HCT116 (cell line): Measurements from ENCODE around the gene CEACAM3. TPM values are rescaled to one million over a fixed set of nuclear protein-coding genes. Genes with fewer than 3 reads are reported as not detected.

ENCODE experiments used
- ATAC-seq: fragments of 200-7000 bp; cut with Tn5 transposase; 2 replicates; pipeline ENCODE4 v1.9.1; 2020; ENCODE audit warnings: mild to moderate bottlenecking, moderate library complexity
- BruUV-seq: library from RNA; stranded (reverse); fragments of 400-500 nt; replicated peaks from 2 replicates; lab custom pipeline; 2021; lab: Mats Ljungman, UMichigan
- CTCF ChIA-PET: fragments of 300-600 bp; sonication (Branson Sonifier 250); formaldehyde crosslinking; loops from one replicate; lab custom pipeline; 2021; ENCODE audit warnings: antibody characterized with exemption; lab: Charles Lee
- POLR2A ChIA-PET: fragments of 300-600, 350-600 bp; sonication (Branson Sonifier 250); formaldehyde crosslinking; loops from one replicate; lab custom pipeline; 2021; ENCODE audit warnings: antibody characterized with exemption; lab: Charles Lee
- RAD21 ChIA-PET, 2 experiments: fragments of 300-600 bp; sonication (Branson Sonifier 250); formaldehyde crosslinking; loops; one replicate each; lab custom pipeline; 2023; ENCODE audit warnings: low total read pairs in 2 of 2; ENCODE audit not compliant: uncharacterized antibody in 2 of 2, unreplicated experiment in 2 of 2, low non-redundant PET in 1 of 2; lab: Charles Lee
- DNase-seq: peaks from one replicate; pipeline ENCODE4 v3.0.0-alpha.2; 2010; ENCODE audit warnings: low read depth, low spot score
- H2AFZ ChIP-seq: fragments of 200-600 bp; shearing (Covaris generic), sonication (generic); 2 replicates; pipeline ENCODE4 v1.6.1; 2017; ENCODE audit warnings: low read depth, mixed run types, mixed read lengths, antibody characterized with exemption, low read length; ENCODE audit not compliant: poor library complexity, severe bottlenecking
- H3K27ac ChIP-seq: 2 replicates; pipeline ENCODE4 v1.5.1; 2012; ENCODE audit warnings: low read depth, low read length
- H3K27me3 ChIP-seq: fragments of 200-600 bp; sonication (generic); 2 replicates; pipeline ENCODE4 v1.6.1; 2016; ENCODE audit warnings: mixed run types, low read length, mixed read lengths; ENCODE audit not compliant: insufficient read depth
- H3K36me3 ChIP-seq, 2 experiments: fragments of 200-500 bp in 1 of 2; fragments of 200-600 bp in 1 of 2; sonication (Bioruptor generic) in 1 of 2; sonication (generic) in 1 of 2; 2 replicates each; pipeline versions ENCODE4 v1.5.1 to v1.6.1; 2014 to 2016; ENCODE audit warnings: low read length in 2 of 2, inconsistent platforms in 1 of 2, mixed read lengths in 1 of 2, mixed run types in 1 of 2; ENCODE audit not compliant: insufficient read depth in 2 of 2, control insufficient read depth in 1 of 2
- H3K4me1 ChIP-seq, 2 experiments: fragments of 200-600 bp in 1 of 2; sonication (generic) in 1 of 2; 2 replicates each; pipeline versions ENCODE4 v1.5.1 to v1.6.1; 2012 to 2017; ENCODE audit warnings: low read length in 2 of 2, inconsistent platforms in 1 of 2, mild to moderate bottlenecking in 1 of 2, mixed read lengths in 1 of 2, mixed run types in 1 of 2, moderate library complexity in 1 of 2; ENCODE audit not compliant: insufficient read depth in 2 of 2, control insufficient read depth in 1 of 2
- H3K4me2 ChIP-seq: fragments of 200-600 bp; sonication (generic); 2 replicates; pipeline ENCODE4 v1.6.1; 2017; ENCODE audit warnings: mixed run types, low read length, mixed read lengths
- H3K4me3 ChIP-seq, 2 experiments: fragments of 200-600 bp in 1 of 2; sonication (generic) in 1 of 2; replicated peaks in 1 of 2; 2 replicates each; pipeline ENCODE4 v1.5.1; 2011 to 2016; ENCODE audit warnings: low read length in 2 of 2, control low read depth in 1 of 2, low read depth in 1 of 2, mild to moderate bottlenecking in 1 of 2, mixed read lengths in 1 of 2, mixed run types in 1 of 2
- H3K79me2 ChIP-seq: fragments of 200-600 bp; sonication (generic); 2 replicates; pipeline ENCODE4 v1.6.1; 2017; ENCODE audit warnings: mild to moderate bottlenecking, mixed run types, low read length, moderate library complexity, mixed read lengths; ENCODE audit not compliant: insufficient read depth
- H3K9ac ChIP-seq: fragments of 200-600 bp; sonication (generic); 2 replicates; pipeline ENCODE4 v1.6.1; 2016; ENCODE audit warnings: low read length, mixed read lengths
- H3K9me2 ChIP-seq: fragments of 200-600 bp; sonication (generic), shearing (Covaris generic); 2 replicates; pipeline ENCODE4 v1.6.1; 2017; ENCODE audit warnings: mixed run types, mild to moderate bottlenecking, moderate library complexity; ENCODE audit not compliant: insufficient read depth
- H3K9me3 ChIP-seq, 2 experiments: fragments of 200-500 bp in 1 of 2; fragments of 200-600 bp in 1 of 2; sonication (Bioruptor generic) in 1 of 2; sonication (generic) in 1 of 2; 2 replicates each; pipeline ENCODE4 v1.6.1; 2014 to 2017; ENCODE audit warnings: low read length in 2 of 2, mixed read lengths in 2 of 2, inconsistent platforms in 1 of 2, low read depth in 1 of 2, mild to moderate bottlenecking in 1 of 2, mixed run types in 1 of 2, moderate library complexity in 1 of 2; ENCODE audit not compliant: control insufficient read depth in 1 of 2, insufficient read depth in 1 of 2
- H4K20me1 ChIP-seq: fragments of 200-600 bp; sonication (generic), shearing (Covaris generic); 2 replicates; pipeline ENCODE4 v1.6.1; 2017; ENCODE audit warnings: mixed run types, mild to moderate bottlenecking, moderate library complexity; ENCODE audit not compliant: insufficient read depth
- CBX3 ChIP-seq: IDR thresholded peaks from 2 replicates; pipeline ENCODE4 v1.6.1; 2012; ENCODE audit warnings: low read depth
- CEBPB ChIP-seq: IDR thresholded peaks from 2 replicates; pipeline ENCODE4 v1.6.1; 2012; ENCODE audit warnings: low read depth
- EGR1 ChIP-seq: IDR thresholded peaks from 2 replicates; pipeline ENCODE4 v1.6.1; 2012; ENCODE audit warnings: low read depth
- ELF1 ChIP-seq: IDR thresholded peaks from 2 replicates; pipeline ENCODE4 v1.6.1; 2012; ENCODE audit warnings: low read depth, borderline replicate concordance
- EZH2 ChIP-seq: fragments of 200-600 bp; sonication (generic); IDR thresholded peaks from 2 replicates; pipeline ENCODE4 v1.6.1; 2017; ENCODE audit warnings: antibody characterized with exemption, mixed run types
- EZH2phosphoT487 ChIP-seq: fragments of 200-600 bp; IDR thresholded peaks from 2 replicates; pipeline ENCODE4 v1.6.1; 2018; ENCODE audit warnings: antibody characterized with exemption, borderline replicate concordance
- JUND ChIP-seq: IDR thresholded peaks from 2 replicates; pipeline ENCODE4 v1.6.1; 2012
- POLR2AphosphoS5 ChIP-seq: IDR thresholded peaks from 2 replicates; pipeline ENCODE4 v1.6.1; 2011; ENCODE audit warnings: mild to moderate bottlenecking, low read depth, low read length, moderate library complexity
- RAD21 ChIP-seq: IDR thresholded peaks from 2 replicates; pipeline ENCODE4 v1.6.1; 2012; ENCODE audit warnings: low read depth, mild to moderate bottlenecking
- SIN3A ChIP-seq: IDR thresholded peaks from 2 replicates; pipeline ENCODE4 v1.6.1; 2012; ENCODE audit warnings: low read depth
- SP1 ChIP-seq: IDR thresholded peaks from 2 replicates; pipeline ENCODE4 v1.6.1; 2012; ENCODE audit warnings: low read depth
- SRF ChIP-seq: IDR thresholded peaks from 2 replicates; pipeline ENCODE4 v1.6.1; 2012; ENCODE audit warnings: low read depth
- TCF7L2 ChIP-seq: IDR thresholded peaks from 2 replicates; pipeline ENCODE4 v1.7.0; 2011; ENCODE audit warnings: borderline replicate concordance, inconsistent platforms; ENCODE audit not compliant: insufficient read depth, insufficient read length; ENCODE audit errors: extremely low read depth
- YY1 ChIP-seq: IDR thresholded peaks from 2 replicates; pipeline ENCODE4 v1.6.1; 2011; ENCODE audit warnings: low read length, low read depth, moderate library complexity, mild to moderate bottlenecking; ENCODE audit not compliant: insufficient replicate concordance; ENCODE audit errors: extremely low read depth
- ZNF274 ChIP-seq: fragments of 200-500 bp; sonication (Bioruptor generic); IDR thresholded peaks from 2 replicates; pipeline ENCODE4 v1.6.1; 2014; ENCODE audit warnings: mild to moderate bottlenecking, low read depth, low read length, inconsistent platforms
- intact Hi-C: fragments of 100-400 bp; cut with micrococcal nuclease; formaldehyde crosslinking; loops from 2 replicates; pipeline ENCODE4 v1.10.0; 2022
- total RNA-seq: library from RNA; stranded (reverse); gene quantifications from one replicate; pipeline ENCODE4 v1.2.1, GENCODE V29; 2021; ENCODE audit not compliant: unreplicated experiment
- TF ChIP-seq, protein P1 (sequence below): IDR thresholded peaks from 2 replicates; pipeline ENCODE4 v1.6.1; 2011; ENCODE audit warnings: mild to moderate bottlenecking, low read length, moderate library complexity; ENCODE audit not compliant: insufficient replicate concordance; ENCODE audit errors: extremely low read depth
- TF ChIP-seq, protein P2 (sequence below), 3 experiments: fragments of 200-600 bp in 1 of 3; sonication (generic) in 1 of 3; IDR thresholded peaks in 2 of 3; conservative IDR thresholded peaks in 1 of 3; 2 replicates each; pipeline ENCODE4 v1.5.1; 2012 to 2017; ENCODE audit warnings: low read depth in 2 of 3, low read length in 2 of 3, antibody characterized with exemption in 1 of 3, borderline replicate concordance in 1 of 3, control low read depth in 1 of 3, mild to moderate bottlenecking in 1 of 3, mixed read lengths in 1 of 3, mixed run types in 1 of 3, moderate library complexity in 1 of 3; ENCODE audit not compliant: insufficient read depth in 1 of 3
- TF ChIP-seq, protein P3 (sequence below): IDR thresholded peaks from 2 replicates; pipeline ENCODE4 v1.6.1; 2012

CEACAM3 gene
- total RNA-seq, 1 experiment from 2014 or later: not detected

DNA sequence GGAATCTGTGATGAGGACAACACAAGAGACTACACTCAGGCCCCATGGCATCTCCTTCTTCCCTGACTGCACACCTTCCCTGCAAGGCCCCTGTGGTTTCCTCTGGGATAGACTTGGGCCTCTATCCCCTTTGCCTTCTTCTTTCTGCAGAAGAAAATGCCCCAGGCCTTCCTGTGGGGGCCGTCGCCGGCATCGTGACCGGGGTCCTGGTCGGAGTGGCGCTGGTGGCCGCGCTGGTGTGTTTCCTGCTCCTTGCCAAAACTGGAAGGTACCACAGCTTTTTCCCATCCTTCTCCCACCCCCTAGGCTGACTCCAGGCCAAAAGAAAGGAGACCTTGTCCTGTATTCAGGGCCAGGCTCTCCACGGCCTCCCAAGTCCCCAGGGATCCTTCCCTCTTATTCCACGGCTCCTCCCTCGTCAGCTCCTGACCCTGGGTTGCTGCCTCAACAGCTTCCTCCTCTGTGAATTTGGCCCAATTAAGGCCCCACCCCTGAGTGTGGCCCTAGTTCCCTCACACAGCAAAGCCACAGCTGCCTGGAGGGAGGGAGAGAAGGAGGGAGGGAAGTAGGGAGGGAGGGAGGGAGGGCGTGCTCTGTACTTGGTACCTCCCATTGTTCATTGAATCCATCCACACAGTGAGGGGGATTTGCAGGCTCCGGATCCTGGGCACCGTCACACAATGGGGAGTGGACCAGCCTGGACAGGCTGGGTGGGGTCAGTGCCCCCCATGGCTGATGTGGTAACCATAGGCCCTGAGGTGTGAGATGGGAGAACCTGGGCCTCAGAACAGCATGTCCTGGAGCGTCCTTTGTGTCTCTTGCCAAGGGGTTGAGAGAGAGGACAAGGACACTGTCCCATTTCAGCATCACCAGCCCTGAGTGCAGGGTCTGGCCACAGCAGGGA lies 12.5 kb downstream of the CEACAM3 start:
- H2AFZ ChIP-seq: no peak overlapping the region
- ChIA-PET RAD21 (no interaction called here), POLR2A (no interaction called here), CTCF (no interaction called here)
- H3K9me3 ChIP-seq: no peaks in the 10 kb centered on the region
- no TSS peak for BruUV-seq
- no peak overlapping the region for H3K9ac ChIP-seq
- no peak overlapping the region for H3K4me2 ChIP-seq
- intact Hi-C loops: no loop called here
- no peaks in the 10 kb centered on the region for H3K9me2 ChIP-seq
- no peak overlapping the region for H3K27ac ChIP-seq
- no peaks in the 10 kb centered on the region for H4K20me1 ChIP-seq
- TF ChIP-seq, protein P1, sequence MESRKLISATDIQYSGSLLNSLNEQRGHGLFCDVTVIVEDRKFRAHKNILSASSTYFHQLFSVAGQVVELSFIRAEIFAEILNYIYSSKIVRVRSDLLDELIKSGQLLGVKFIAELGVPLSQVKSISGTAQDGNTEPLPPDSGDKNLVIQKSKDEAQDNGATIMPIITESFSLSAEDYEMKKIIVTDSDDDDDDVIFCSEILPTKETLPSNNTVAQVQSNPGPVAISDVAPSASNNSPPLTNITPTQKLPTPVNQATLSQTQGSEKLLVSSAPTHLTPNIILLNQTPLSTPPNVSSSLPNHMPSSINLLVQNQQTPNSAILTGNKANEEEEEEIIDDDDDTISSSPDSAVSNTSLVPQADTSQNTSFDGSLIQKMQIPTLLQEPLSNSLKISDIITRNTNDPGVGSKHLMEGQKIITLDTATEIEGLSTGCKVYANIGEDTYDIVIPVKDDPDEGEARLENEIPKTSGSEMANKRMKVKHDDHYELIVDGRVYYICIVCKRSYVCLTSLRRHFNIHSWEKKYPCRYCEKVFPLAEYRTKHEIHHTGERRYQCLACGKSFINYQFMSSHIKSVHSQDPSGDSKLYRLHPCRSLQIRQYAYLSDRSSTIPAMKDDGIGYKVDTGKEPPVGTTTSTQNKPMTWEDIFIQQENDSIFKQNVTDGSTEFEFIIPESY: no peak
- TF ChIP-seq SRF: no peak
- no peak for TF ChIP-seq EZH2
- TF ChIP-seq YY1: no peak
- TF ChIP-seq RAD21: no peak
- TF ChIP-seq EGR1: no peak
- no peak for TF ChIP-seq SIN3A
- TF ChIP-seq, protein P2, sequence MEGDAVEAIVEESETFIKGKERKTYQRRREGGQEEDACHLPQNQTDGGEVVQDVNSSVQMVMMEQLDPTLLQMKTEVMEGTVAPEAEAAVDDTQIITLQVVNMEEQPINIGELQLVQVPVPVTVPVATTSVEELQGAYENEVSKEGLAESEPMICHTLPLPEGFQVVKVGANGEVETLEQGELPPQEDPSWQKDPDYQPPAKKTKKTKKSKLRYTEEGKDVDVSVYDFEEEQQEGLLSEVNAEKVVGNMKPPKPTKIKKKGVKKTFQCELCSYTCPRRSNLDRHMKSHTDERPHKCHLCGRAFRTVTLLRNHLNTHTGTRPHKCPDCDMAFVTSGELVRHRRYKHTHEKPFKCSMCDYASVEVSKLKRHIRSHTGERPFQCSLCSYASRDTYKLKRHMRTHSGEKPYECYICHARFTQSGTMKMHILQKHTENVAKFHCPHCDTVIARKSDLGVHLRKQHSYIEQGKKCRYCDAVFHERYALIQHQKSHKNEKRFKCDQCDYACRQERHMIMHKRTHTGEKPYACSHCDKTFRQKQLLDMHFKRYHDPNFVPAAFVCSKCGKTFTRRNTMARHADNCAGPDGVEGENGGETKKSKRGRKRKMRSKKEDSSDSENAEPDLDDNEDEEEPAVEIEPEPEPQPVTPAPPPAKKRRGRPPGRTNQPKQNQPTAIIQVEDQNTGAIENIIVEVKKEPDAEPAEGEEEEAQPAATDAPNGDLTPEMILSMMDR (IDR thresholded peaks at IDR 0.05 in 2 of 3, conservative IDR thresholded peaks at IDR 0.05 in 1 of 3; ENCODE audit: borderline replicate concordance in 1 of 3, insufficient read depth in 1 of 3, low read depth in 2 of 3, low read length in 2 of 3): no peak
- no peak for TF ChIP-seq SP1
- TF ChIP-seq ZNF274: no peak
- TF ChIP-seq TCF7L2: no peak
- TF ChIP-seq ELF1: no peak
- TF ChIP-seq CBX3: no peak
- TF ChIP-seq, protein P3, sequence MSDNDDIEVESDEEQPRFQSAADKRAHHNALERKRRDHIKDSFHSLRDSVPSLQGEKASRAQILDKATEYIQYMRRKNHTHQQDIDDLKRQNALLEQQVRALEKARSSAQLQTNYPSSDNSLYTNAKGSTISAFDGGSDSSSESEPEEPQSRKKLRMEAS: no peak
- no peak for TF ChIP-seq POLR2AphosphoS5
- no peak for TF ChIP-seq JUND
- no peak for TF ChIP-seq CEBPB
- no peak for TF ChIP-seq EZH2phosphoT487
- H3K36me3 ChIP-seq: no peaks in the 10 kb centered on the region
- no peaks in the 10 kb centered on the region for H3K79me2 ChIP-seq
- ATAC-seq: no peak
- H3K4me3 ChIP-seq: no peak overlapping the region
- H3K27me3 ChIP-seq: peaks cover 5% of the 10 kb centered on the region
- no peaks in the 10 kb centered on the region for H3K4me1 ChIP-seq
- no peak for DNase-seq
